Dermis blood vessel endothelial cell (primary cell): ENCODE data around the gene TFDP2. TPM values are rescaled to one million over a fixed set of nuclear protein-coding genes. Genes with fewer than 3 reads are reported as not detected.
A peak's percentile ranks its signal among the peaks of the same experiment; 100 is the strongest.
"Not testable (repeated sequence)": the region's sequence is repeated elsewhere in the genome, so short reads cannot be mapped to it uniquely, and the experiment has no call there.

Source experiments
- DNase-seq: peaks from one replicate; pipeline ENCODE4 v3.0.0; 2010
- total RNA-seq: library from RNA; depleted of rRNA; stranded (reverse); fragments of >200 nt; gene quantifications from 2 replicates; pipeline ENCODE4 v1.2.3, GENCODE V29; 2014

Gene TFDP2
- total RNA-seq, 1 donor from 2014 or later = 32.0 TPM

GRCh38 chr3:141955175-141955574 is 194.2 kb downstream of the TFDP2 start:
- no peak for DNase-seq

- DNase-seq = no peak
These were observed 196.7 kb downstream of the TFDP2 start for GRCh38 chr3:141952611-141953010.

GRCh38 chr3:141950572-141951493 is 198.5 kb downstream of the TFDP2 start:
- no peak for DNase-seq

GRCh38 chr3:141949972-141950371 is 199.4 kb downstream of the TFDP2 start:
- DNase-seq = no peak

GRCh38 chr3:141949399-141949798 is 199.9 kb downstream of the TFDP2 start:
- no peak for DNase-seq

GRCh38 chr3:141945726-141946485 is 203.4 kb downstream of the TFDP2 start:
- no peak for DNase-seq

GRCh38 chr3:141942006-141942405 is 207.3 kb downstream of the TFDP2 start:
- no peak for DNase-seq

GRCh38 chr3:141941093-141941492 is 208.3 kb downstream of the TFDP2 start:
- peak; percentile 57 for DNase-seq

DNA sequence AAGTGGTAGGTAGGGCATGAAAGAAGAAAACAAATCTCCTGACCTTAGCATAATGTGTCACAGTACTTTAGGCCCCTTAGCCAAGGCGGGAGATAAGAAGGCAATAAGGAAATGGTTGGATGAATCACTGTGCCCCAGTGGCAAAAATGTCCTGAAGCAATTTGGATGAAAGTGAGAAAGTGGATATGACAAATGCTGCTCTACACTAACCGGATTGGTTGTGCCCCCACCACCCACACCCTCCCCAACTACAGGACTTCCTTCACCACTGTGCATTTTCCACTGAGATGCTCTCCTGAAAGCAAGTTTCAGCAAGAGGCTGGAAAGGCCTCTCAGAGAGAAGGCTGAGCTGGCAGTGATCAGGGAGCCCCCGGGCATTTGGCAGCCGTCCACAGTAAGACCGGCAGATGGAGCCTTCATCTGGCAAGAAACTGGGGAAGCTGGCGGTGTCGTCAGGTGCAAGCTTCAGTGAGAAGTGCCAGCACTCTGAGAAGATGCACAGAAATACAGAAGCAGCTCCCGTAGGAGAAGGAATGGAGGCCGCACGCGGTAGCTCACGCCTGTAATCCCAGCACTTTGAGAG is 209.1 kb downstream of the TFDP2 start:
- DNase-seq = peak; percentile 78

DNA sequence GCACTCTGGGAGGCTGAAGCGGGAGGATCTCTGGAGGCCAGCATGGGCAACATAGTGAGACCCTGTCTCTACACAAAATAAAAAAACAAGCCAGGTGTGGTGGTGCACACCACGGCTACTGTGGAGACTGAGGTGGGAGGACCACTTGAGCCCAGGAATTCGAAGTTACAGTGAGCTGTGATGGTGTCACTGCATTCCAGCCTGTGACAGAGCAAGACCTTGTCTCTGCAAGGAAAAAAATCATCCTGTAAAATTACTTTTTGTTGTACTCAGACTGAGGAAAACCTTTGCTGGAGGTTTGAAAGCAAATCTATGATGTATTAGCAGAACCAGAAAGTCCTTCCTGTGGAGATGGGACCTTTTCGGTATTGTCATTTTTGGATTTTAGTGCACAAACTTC is 209.6 kb downstream of the TFDP2 start:
- no peak for DNase-seq

DNA sequence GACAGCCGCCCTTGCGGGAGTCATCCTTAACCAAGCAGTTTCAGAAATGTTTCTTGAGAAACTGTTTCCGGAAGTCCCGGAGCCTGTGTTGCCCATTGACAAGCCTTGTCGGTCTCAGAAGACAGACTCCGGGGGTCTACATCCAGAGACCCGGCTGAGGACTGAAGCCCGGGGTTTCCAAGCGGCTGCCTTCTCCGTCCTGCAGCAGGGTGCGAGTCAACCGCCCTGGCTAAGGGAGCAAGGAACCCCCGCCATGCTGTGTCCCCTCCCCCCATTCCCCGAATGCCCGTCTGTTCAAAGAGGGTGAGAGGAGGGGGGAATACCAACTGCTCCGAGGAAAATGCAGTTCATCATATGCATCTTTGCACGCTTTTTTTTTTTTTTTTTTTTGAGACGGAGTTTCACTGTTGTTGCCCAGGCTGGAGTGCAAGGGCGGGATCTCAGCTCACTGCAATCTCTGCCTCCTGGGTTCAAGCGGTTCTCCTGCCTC is 211.3 kb downstream of the TFDP2 start:
- no peak for DNase-seq

GRCh38 chr3:141934354-141934753 is 215.0 kb downstream of the TFDP2 start:
- no peak for DNase-seq

GRCh38 chr3:141933421-141934300 is 215.7 kb downstream of the TFDP2 start:
- DNase-seq = no peak

DNA sequence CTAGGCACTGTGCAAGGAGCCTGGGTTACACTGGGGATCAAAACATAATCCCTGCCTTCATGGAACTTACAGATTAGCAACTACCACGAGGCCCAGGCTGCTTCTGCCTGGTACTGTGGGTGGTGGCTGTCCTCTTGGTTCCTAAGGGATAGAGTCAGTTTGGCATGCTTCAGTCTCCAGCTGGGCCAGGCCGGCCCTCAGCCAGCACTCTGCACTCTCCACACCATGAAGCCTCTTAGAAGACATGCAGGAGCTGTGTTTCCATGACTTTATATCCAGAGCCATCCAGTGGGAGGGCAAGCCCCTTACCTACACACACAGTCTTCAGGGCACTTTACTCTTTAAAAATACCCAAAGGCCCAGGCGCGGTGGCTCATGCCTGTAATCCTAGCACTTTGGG is 218.5 kb downstream of the TFDP2 start:
- no peak for DNase-seq

DNA sequence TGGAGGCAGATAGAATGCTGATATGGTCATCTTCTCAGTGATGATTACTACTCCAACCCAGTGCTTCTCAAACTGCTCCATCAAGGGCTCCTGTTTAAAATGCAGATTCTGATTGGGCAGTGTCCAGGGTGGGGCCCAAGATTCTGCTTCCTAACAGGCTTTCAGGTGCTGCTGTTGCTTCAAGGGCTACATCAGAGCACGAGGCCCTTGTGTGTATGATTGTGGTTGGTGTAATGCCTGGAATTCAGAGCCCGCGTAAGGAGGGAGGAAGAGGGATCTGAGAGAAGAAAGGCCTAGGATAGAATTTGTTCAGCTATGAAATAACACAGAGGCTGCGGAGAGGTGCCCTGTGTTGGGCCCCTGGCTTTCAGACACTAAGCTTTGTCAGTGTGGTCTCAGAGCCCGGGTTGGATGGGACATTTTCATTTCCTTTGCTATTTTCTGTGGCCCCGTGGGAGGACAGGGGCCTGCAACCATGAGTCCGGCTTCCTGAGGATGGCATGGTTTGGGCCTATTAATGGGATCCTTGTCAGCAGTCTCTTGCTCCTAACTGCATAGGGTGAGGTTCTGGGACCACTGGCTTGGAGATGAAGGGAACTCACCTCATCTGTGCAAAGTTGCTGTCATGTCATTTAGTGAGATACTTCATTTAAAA is 219.9 kb downstream of the TFDP2 start:
- no peak for DNase-seq

DNA sequence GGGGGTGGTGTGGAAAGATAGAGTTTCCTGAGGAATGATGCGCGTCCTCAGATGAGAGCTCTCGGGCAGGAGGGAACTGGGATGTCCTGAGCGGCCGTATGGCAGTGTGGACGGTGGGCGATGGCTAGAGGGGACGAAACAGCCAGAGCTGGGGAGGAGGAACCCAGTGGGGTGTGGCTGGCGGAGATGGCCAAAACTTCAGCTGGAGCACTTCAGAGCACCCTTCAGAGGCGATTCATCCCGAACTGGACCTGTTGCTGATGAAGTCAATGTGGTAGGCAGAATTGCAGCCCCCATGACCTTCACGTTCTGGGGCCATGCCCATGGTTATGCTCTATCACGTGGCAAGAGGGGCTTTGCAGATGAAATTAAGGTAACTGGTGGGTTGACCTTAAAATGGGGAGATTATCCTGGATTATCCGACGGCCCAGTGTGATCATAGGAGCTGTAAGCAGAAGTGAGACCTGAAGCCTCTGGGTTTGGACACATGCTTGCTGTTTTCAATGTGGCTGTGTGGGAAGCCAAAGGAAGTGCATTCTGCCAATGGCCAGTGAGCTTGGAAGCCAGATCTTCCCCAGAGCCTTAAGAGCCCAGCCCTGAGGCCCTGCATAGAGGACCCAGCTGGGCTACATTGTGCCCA is 220.6 kb downstream of the TFDP2 start:
- DNase-seq = no peak

DNA sequence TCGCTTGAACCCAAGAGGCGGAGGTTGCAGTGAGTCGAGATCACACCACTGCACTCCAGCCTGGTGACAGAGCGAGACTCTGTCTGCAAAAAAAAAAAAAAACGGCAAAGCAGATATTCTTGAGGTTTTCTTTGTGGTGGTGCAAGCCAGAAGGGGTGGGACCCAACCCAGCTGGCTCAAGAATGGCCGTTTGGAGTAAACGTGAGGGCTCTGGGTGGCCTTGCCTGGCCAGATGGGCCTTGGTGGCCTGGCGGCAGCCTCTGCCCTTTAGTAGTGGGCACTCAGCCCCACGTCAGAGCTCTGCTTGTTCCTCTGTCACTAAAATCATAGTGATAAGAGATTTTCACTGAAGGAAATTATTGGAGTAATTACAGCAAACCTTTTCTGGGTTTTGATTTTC is 222.4 kb downstream of the TFDP2 start:
- DNase-seq = no peak

- DNase-seq = not testable (repeated sequence)
These were observed 223.7 kb downstream of the TFDP2 start for GRCh38 chr3:141925677-141926076.

DNA sequence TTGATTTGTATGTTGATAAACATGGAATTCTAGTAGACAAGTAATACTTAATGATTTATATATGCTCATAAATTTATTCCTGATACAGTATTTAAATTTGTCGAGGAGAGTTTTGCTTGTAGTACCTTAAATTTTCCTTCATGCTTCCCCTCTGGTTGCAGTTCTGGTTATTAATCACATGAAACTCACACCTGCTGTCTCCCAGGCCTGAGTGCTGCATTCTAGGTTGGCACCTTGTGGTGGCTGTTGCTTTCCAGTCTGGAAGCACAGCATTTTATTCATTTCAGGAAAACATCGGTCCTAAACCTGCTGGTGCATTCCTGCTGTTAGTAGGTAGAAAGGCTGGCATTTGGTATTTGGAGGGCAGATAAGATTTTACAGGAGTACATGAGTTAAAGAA is 228.0 kb downstream of the TFDP2 start:
- no peak for DNase-seq

DNA sequence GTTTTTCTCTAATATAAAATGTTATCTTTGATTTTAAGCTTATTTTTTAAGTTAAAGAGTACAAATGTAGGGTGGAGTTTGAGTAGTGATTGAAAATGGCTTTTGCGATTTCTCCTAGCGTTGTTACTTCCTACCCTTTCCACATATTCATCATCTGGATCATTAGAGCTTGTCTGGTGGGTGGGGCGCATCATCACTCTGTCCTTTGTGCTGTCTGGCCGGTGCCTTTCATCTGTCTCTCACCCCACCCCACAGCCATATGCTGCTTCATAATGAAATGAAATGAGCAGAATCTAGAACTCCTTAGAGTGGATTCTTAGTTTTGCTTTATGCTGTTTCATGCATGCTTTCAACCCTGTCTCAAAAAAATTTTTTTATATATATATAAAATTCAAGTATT is 228.6 kb downstream of the TFDP2 start:
- no peak for DNase-seq

DNA sequence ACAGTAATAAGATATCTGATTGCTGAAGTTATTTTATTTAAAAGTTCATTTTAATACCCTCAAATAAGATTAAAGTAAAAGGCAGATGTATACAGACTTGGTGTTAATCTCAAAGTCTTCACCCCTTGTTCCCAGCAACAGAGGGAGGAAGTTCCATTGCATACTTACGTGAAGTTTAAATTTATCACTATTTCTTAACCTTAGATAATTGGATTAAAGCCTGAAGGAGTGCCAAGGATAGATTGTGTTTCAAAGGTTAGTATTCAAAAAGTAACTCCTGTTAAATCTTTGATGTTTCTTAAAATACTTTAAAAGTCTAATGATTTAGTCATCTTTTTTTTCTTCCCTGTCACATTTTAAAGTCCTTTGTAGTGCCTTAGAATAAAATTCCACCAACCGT is 233.6 kb downstream of the TFDP2 start:
- no peak for DNase-seq
